Cerebellar cortex (tissue), 1 donor: ENCODE results near the gene GPHB5.
"Not testable (repeated sequence)": the region's sequence is repeated elsewhere in the genome, so short reads cannot be mapped to it uniquely, and the experiment has no call there.

Source experiments
- DNase-seq: peaks from one replicate; pipeline ENCODE4 v3.0.0-alpha.2; 2015; ENCODE audit warnings: low spot score

Gene GPHB5, protein sequence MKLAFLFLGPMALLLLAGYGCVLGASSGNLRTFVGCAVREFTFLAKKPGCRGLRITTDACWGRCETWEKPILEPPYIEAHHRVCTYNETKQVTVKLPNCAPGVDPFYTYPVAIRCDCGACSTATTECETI

GRCh38 chr14:63318835-63319234 is at the start of gene GPHB5:
GPHB5 (minus strand) TSS chr14:63318935; CDS start chr14:63317849, 1,086 bp downstream.
- no peak for DNase-seq

DNA sequence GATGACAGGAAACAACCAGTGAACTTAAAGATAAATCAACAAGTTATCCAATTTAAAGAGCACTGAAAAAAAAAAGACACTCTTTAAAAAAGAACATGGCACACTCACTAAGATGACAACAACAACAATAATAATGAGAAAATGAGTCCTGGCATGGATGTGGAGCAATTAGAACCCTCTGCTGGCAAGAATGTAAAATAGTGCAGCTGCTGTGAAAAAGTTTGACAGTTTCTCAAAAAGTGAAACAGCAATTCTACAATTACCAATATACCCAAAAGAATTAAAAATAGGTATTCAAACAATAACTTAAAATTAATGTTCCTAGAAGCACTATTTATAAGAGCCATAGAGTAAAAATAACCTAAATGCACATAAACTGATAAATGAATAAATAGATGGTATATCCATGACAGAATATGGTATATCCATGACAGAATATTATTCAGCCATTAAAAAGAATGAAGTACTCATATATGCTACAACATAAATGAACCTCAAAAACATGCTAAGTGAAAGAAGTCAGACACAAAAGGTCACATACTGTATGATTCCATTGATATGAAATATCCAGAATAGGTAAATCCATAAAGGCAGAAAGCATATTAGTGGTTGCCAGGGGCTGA is 49.1 kb upstream of the GPHB5 start:
- DNase-seq, result no peak

GRCh38 chr14:63362389-63362819 is 43.7 kb upstream of the GPHB5 start:
- no peak for DNase-seq

DNA sequence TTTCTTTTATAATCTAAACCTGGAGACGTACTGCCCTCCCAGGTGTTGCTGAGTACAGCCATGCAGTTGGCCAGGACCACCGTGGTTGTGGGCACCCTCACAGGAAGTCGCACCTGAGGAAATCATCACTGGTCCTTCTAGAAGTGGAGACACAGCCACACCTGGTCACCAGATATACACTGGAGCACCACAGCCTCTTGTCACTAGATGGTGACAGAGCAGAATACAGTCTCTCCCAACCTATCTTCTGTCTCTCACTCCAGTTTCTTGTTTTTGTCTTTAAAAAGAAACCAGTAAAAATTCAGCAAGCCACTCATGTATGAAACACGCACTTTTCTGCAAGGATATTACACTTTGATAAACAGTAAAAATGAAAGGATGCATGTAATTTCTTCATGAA is 43.1 kb upstream of the GPHB5 start:
- peak; percentile 7 for DNase-seq

GRCh38 chr14:63357841-63358240 is 39.1 kb upstream of the GPHB5 start:
- DNase-seq, result no peak

DNA sequence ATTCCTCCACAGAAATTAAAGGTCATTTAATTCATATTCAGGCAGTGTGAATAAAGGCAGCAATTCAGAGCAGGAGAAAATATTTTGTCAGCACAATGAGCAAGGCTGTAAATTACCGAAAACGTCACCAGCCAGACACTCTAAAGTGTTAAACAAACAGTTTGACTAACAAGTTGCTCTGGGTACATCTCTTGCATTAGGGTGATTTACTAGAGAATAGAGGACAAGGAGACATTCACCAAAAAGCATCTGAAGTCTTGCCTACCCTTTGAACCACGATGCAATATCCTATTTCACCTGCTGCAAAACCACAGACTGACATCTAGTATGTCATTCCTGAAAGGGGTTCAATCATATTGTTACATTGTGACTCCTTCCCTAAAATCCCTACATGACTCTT is 27.1 kb upstream of the GPHB5 start:
- DNase-seq, result no peak

GRCh38 chr14:63344336-63344735 is 25.6 kb upstream of the GPHB5 start:
- DNase-seq, result no peak

DNA sequence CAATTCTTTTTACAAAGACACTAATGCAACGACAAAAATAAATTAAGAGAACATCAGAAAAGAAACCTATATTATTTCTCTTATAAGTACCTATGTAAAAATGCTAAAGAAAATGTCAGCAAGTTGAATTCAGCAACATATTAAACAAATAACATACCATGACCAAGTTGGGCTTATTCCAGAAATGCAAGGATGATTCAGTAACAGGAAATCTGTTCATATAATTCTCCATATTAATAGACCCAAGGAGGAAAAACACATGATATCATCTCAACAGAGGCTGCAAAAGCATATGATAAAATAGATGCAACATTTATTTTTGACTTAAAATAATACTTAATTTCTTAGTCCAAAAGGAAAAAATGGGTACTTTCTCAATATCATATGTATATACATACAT is 25.1 kb upstream of the GPHB5 start:
- no peak for DNase-seq

DNA sequence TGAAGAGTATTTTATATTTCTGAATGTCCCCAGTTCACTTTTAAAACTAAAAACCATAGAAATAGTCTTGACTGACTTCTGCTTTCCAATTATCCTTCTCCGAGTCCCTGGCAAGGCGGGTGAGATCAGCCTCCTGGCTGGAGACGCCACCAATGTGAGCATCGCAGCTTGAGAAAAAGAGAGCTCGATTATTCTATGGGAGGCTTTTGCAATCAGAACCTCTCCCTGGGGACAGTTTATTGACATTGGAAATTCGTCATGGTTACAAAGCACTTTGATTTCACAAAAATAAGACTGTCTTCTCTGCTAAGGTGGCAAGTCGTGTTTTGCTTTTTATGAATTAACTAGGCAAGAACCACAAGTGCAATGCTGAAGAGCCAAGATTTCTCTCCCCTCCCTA is 23.6 kb upstream of the GPHB5 start:
- DNase-seq, result no peak

DNA sequence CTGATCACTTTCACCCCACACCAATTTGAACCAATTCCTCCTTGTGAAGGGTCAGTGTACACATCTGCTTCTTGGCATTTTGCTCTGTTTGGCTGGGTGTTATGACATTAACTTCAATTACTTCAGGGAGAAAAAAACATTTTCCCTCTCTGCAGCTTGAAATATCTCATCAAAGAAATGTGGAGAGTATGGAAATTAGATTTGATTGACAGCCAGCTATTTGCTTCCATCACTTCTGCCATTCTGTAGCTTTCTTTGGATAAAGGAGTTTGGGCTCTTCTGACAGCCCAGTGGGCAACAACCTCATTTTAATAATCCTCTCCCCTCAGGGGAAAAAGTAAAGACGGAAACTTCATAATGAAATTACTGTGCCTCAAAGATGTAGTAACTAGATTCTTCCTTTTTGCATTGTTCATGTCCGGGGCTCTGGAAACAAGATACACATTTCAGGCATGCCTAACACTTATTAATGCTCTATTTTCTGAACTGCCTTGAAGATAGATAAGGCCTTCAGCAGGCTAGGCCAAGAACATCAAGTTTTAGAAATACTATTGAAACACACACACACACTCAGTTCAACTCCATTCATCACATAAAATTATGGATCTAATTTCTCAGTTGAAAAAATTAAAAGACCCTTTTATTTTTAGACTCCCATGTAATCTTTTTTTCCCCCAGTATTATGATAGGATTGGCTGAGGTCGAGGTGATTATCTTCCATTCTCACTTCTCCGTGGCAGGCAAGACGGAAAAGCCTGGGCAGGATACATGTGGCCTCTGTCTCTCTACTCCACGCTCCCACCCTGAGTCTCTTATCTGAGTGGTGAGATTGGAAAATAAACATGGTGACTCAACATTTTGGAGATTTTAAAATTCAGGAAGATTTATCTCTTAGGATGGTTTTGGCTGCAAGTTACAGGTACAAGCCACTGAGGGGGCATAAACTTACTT is 10.3 kb upstream of the GPHB5 start:
- no peak for DNase-seq

DNA sequence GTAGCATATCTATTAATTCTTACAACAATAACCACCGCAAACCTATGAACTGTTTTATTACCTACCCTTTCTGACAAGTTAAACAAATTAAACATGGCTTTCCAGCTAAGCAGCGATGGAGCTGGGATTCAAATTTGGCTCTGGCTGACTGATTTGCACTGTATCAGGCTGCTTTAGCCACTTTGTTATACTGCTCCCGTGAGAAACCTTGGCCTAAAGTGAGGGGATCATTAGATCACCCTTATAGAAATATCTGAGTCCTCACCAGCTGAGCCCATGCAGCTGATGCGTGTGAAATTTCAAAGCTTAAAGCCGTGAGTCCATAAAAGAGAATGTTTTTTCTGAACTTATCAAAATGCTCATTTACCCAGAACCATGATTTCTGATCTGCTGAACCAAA is 8.1 kb upstream of the GPHB5 start:
- DNase-seq, result no peak

DNA sequence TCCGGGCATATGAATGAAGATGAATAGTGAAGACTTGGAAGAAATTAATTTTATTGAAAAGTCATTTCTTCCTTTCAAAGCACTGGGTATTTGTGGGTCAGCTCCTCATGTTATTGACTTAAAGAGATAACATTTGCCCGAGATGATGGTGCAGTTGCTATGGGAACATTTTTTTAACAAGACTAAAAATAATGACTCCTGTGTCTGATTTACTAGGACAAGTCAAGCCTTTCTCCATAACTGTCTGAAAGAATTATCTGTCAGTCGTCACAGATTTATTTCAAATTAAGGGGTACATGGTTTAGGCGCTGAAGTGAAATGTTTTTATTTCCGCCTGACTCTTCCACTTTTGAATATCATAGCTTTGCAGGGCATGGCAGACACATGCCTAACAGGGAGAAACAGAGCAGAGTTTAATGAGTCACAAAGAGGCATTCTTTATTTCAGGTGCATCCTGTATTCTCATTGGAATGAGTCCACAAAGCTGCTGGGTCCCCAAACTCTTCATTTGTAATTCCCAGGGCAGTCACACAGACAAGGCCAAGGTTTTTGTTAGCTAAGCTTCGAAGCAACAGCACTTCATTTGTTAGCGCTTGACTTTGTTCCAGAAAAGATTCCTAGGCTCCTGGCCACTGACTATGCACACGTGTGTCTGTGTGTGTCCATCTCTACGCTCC is 4.3 kb upstream of the GPHB5 start:
- no peak for DNase-seq

DNA sequence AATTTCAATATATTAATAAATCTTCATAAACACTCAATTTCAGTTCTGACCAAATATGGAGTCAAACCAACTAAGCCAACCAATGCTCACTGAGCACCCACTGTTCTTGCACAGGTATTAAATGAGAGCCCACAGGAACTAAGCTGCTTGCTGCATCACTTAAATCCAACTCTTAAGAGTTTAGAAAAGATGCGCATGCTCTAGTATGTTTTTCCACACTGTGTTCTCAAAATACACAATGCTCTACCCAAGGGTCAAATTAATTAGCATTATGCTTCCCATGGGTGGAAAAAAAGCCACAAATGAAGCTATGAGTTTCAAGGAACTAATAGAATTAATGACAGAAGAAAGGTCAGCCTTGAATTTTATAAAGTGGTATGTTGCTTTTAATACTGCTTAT is 3.7 kb upstream of the GPHB5 start:
- DNase-seq, result no peak

DNA sequence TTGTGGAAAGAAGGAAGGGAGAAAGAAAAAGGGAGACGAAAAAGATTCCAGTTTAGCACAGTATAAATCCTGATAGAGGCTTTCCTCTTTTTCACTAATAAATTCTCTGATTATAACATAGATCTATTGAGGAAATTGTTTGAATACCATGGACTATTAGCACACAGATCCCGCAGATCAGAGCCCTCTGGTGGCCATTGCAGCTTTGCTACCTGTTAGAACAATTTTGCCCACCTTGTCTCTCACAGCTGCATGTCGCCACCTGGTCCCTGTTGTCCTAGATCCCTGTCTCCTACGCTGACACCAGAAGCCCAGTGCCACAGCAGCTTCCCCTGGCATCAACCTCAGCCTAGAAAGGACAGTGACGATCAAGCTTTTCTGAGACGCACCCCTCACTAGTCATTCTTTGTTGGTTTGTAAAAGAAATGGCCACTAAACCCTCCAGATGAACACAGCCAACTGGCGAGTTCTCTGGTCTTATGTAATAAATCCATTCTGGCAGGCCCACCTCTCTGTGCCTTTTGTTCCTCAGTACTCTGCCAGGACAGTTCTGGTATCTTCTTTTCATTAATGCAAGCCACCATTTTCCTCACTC is 9.9 kb downstream of the GPHB5 start:
- DNase-seq, result peak; percentile 12

DNA sequence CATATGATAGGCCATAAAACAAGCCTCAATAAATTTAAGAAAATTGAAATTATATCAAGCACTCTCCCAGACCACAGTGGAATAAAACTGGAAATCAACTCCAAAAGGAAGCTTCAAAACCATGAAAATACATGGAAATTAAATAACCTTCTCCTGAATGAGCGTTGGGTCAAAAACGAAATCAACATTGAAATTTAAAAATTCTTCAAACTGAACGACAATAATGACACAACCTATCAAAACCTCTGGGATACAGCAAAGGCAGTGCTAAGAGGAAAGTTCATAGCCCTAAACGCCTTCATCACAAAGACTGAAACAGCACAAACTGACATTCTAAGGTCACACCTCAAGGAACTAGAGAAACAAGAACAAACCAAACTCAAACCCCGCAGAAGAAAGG is 14.3 kb downstream of the GPHB5 start:
- DNase-seq, result not testable (repeated sequence)

- no peak for DNase-seq
Observed at GRCh38 chr14:63301891-63302534, 16.7 kb downstream of the GPHB5 start.

- DNase-seq, result no peak
Observed at GRCh38 chr14:63300854-63301253, 17.9 kb downstream of the GPHB5 start.

DNA sequence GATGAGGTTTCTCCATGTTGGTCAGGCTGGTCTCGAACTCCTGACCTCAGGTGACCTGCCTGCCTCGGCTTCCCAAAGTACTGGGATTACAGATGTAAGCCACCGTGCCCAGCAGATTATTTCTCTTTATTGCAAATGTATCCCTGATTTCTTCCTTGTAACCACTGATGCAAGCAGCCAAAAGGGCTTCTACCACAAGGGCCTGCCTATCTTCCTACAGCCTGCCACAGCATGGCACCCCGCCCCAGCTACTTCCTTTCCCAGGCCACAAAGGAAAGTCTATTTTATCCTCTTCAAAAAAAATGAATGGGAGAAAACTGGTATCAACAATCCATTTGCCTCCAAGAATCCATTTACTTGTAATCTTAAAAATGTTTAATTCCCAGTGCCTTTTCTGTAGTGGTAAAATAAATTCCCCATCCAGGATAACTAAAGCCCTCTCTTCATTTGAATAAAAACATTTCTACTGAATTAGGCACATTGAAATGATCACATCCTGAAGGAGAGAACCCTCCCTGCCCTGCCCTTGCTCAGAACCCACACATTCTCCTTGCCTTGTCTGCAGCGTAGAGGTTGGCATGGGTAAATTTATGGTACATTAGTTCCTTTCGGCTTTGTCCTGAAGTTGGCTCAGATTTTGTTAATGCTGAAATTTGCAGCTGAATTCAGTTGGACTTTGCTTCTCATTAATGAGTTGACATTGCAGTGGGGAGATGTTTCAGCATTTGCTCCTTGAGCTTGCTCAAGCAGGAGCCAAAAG is 19.2 kb downstream of the GPHB5 start:
- DNase-seq, result no peak

GRCh38 chr14:63297372-63298063 is 21.2 kb downstream of the GPHB5 start:
- DNase-seq, result no peak

- DNase-seq, result no peak
Observed at GRCh38 chr14:63296060-63296563, 22.6 kb downstream of the GPHB5 start.
